ENCODE data around the gene FGD3.

DNA sequence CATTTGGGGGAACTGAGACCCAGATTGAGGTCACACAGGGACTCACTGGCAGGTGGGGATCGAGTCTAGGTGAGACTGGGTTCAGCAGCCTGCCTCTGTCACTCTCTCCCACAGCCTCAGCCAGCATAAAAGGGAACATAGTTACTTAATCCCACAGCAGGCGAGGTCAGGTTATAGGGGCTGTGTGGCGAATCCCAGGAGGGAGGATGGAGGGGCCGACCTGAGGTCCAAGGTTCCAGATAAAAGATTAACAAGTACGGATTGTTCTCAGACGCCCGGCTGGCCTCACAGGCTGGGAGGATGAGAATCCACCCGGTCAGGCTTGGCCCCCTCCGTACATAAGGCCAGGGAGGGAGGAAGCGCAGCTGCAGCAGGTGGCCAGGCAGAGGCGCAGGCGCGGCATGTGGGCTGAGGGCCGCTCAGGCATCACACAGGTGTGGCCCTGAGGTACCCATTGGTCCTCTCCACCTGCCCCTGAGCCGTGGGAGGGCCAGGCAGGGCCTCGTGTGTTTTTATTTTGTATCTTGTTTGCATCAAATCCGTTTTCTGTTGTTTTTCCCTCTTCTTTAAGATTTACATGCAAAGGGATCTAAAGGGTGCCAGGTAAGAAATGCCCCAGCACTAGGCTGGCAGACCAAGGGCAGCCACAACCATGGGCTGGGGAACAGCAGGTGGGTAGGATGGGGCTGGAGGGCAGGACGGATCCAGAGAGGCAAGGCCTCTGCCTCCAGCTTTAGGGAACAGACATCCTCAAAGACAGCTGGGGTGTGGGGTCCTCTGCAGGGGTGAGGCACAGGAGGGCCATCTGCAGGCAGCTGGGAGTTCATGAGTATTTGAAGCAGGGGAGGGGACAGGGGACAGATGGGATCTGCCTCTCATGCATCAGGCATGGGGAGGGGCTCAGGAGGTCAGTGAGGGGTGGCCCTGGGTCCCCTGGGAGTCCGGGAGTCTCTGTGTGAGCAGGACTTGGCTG, 114.8 kb downstream of the FGD3 start:
- TF ChIP-seq EZH2phosphoT487 (IDR thresholded peaks at IDR 0.05; ENCODE audit: insufficient read depth, low read depth) (no peak), EZH2 (IDR thresholded peaks at IDR 0.05; ENCODE audit: insufficient read depth, poor library complexity, severe bottlenecking) (no peak)
